HEK293 (cell line): ENCODE data around the gene TMIE.

ENCODE experiments used
- CTCF ChIA-PET: fragments of 350-600 bp; formaldehyde crosslinking; extraction: SDS; loops from one replicate; lab custom pipeline; 2021; ENCODE audit warnings: antibody characterized with exemption; lab: Yijun Ruan, JAX
- POLR2A ChIA-PET: fragments of 300-600 bp; formaldehyde crosslinking; extraction: SDS; loops from one replicate; lab custom pipeline; 2020; ENCODE audit warnings: antibody characterized with exemption, inconsistent platforms; lab: Yijun Ruan, JAX
- H3K27ac ChIP-seq: fragments of 200-500 bp; sonication (Bioruptor generic); 2 replicates; pipeline ENCODE4 v1.5.1; 2014; ENCODE audit warnings: low read depth, low read length, control low read depth, inconsistent platforms; ENCODE audit errors: extremely low read depth
- H3K36me3 ChIP-seq, 2 experiments: fragments of 200-500 bp in 1 of 2; sonication (Bioruptor generic) in 1 of 2; 1 replicate in 1 of 2; 2 replicates in 1 of 2; pipeline ENCODE4 v1.5.1; 2014 to 2017; ENCODE audit warnings: inconsistent platforms in 2 of 2, low read length in 2 of 2; ENCODE audit not compliant: control insufficient read depth in 2 of 2, insufficient read depth in 1 of 2
- H3K4me1 ChIP-seq: fragments of 200-500 bp; sonication (Bioruptor generic); 2 replicates; pipeline ENCODE4 v1.5.1; 2014; ENCODE audit warnings: mild to moderate bottlenecking, low read length, inconsistent platforms; ENCODE audit not compliant: control insufficient read depth, insufficient read depth
- H3K4me3 ChIP-seq: 2 replicates; pipeline ENCODE4 v1.5.1; 2011; ENCODE audit warnings: low read depth, mild to moderate bottlenecking, control low read depth, low read length, moderate library complexity
- H3K9me3 ChIP-seq: fragments of 200-500 bp; sonication (Bioruptor generic); 2 replicates; pipeline ENCODE4 v1.5.1; 2014; ENCODE audit warnings: low read depth, low read length, inconsistent platforms; ENCODE audit not compliant: control insufficient read depth, insufficient read depth
- GLIS1 ChIP-seq: fragments of 450-650 bp; formaldehyde crosslinking; IDR thresholded peaks from 2 replicates; pipeline ENCODE4 v1.5.1; 2016; ENCODE audit warnings: missing biosample characterization, missing genetic modification characterization
- HOXD13 ChIP-seq: sonication (generic); formaldehyde crosslinking; IDR thresholded peaks from 2 replicates; pipeline ENCODE4 v1.8.0; 2022; ENCODE audit warnings: missing genetic modification reagents, borderline replicate concordance
- KLF1 ChIP-seq: fragments of 450-650 bp; formaldehyde crosslinking; IDR thresholded peaks from 2 replicates; pipeline ENCODE4 v1.5.1; 2016; ENCODE audit warnings: missing biosample characterization, missing genetic modification characterization
- PRDM1 ChIP-seq: fragments of 450-650 bp; formaldehyde crosslinking; IDR thresholded peaks from 2 replicates; pipeline ENCODE4; 2016; ENCODE audit warnings: missing biosample characterization, missing genetic modification characterization
- REPIN1 ChIP-seq: fragments of 450-650 bp; formaldehyde crosslinking; IDR thresholded peaks from 2 replicates; pipeline ENCODE4 v1.5.1; 2017; ENCODE audit warnings: missing biosample characterization, missing genetic modification characterization, low read depth
- SCRT2 ChIP-seq: fragments of 450-650 bp; formaldehyde crosslinking; IDR thresholded peaks from 2 replicates; pipeline ENCODE4 v1.5.1; 2016; ENCODE audit warnings: missing biosample characterization, missing genetic modification characterization
- TRIM28 ChIP-seq: IDR thresholded peaks from 2 replicates; pipeline ENCODE4 v1.6.1; 2011; ENCODE audit warnings: low read length, control low read depth, borderline replicate concordance
- WT1 ChIP-seq: fragments of 450-650 bp; formaldehyde crosslinking; IDR thresholded peaks from 2 replicates; pipeline ENCODE4 v1.5.1; 2016; ENCODE audit warnings: missing biosample characterization, missing genetic modification characterization
- ZFHX2 ChIP-seq: fragments of 450-650 bp; formaldehyde crosslinking; conservative IDR thresholded peaks from 2 replicates; pipeline ENCODE4 v1.5.1; 2016; ENCODE audit warnings: missing biosample characterization, missing genetic modification characterization
- ZNF112 ChIP-seq: fragments of 450-650 bp; formaldehyde crosslinking; IDR thresholded peaks from 2 replicates; pipeline ENCODE4 v1.5.0; 2017; ENCODE audit warnings: missing biosample characterization, missing genetic modification characterization
- ZNF155 ChIP-seq: fragments of 450-650 bp; formaldehyde crosslinking; IDR thresholded peaks from 2 replicates; pipeline ENCODE4 v1.5.1; 2016; ENCODE audit warnings: missing biosample characterization, missing genetic modification characterization
- ZNF184 ChIP-seq: fragments of 450-650 bp; IDR thresholded peaks from 2 replicates; pipeline ENCODE4 v1.5.1; 2018; ENCODE audit warnings: missing biosample characterization, mild to moderate bottlenecking, missing genetic modification characterization
- ZNF214 ChIP-seq: fragments of 450-650 bp; formaldehyde crosslinking; IDR thresholded peaks from 2 replicates; pipeline ENCODE4 v1.5.1; 2017; ENCODE audit warnings: missing biosample characterization, mild to moderate bottlenecking, missing genetic modification characterization, borderline replicate concordance
- ZNF266 ChIP-seq: fragments of 450-650 bp; formaldehyde crosslinking; IDR thresholded peaks from 2 replicates; pipeline ENCODE4 v1.5.1; 2016; ENCODE audit warnings: missing biosample characterization, missing genetic modification characterization, low read depth
- ZNF324 ChIP-seq: fragments of 450-650 bp; formaldehyde crosslinking; IDR thresholded peaks from 2 replicates; pipeline ENCODE4 v1.5.1; 2016; ENCODE audit warnings: missing biosample characterization, missing genetic modification characterization
- ZNF366 ChIP-seq: fragments of 450-650 bp; formaldehyde crosslinking; conservative IDR thresholded peaks from 2 replicates; pipeline ENCODE4 v1.5.1; 2016; ENCODE audit warnings: missing biosample characterization, missing genetic modification characterization
- ZNF514 ChIP-seq: fragments of 450-650 bp; formaldehyde crosslinking; IDR thresholded peaks from 2 replicates; pipeline ENCODE4 v1.5.1; 2016; ENCODE audit warnings: missing biosample characterization, missing genetic modification characterization
- ZNF571 ChIP-seq: fragments of 450-650 bp; formaldehyde crosslinking; IDR thresholded peaks from 2 replicates; pipeline ENCODE4 v1.5.0; 2017; ENCODE audit warnings: missing biosample characterization, missing genetic modification characterization
- ZNF600 ChIP-seq: fragments of 450-650 bp; formaldehyde crosslinking; IDR thresholded peaks from 2 replicates; pipeline ENCODE4 v1.5.1; 2016; ENCODE audit warnings: missing biosample characterization, missing genetic modification characterization
- ZNF701 ChIP-seq: fragments of 450-650 bp; formaldehyde crosslinking; IDR thresholded peaks from 2 replicates; pipeline ENCODE4 v1.5.1; 2016; ENCODE audit warnings: missing biosample characterization, missing genetic modification characterization
- ZNF776 ChIP-seq: fragments of 450-650 bp; formaldehyde crosslinking; IDR thresholded peaks from 2 replicates; pipeline ENCODE4 v1.5.0; 2017; ENCODE audit warnings: missing biosample characterization, missing genetic modification characterization, borderline replicate concordance
- ZNF791 ChIP-seq: fragments of 450-650 bp; formaldehyde crosslinking; IDR thresholded peaks from 2 replicates; pipeline ENCODE4 v1.5.1; 2016; ENCODE audit warnings: missing biosample characterization, missing genetic modification characterization
- ZNF792 ChIP-seq: fragments of 450-650 bp; formaldehyde crosslinking; IDR thresholded peaks from 2 replicates; pipeline ENCODE4 v1.5.1; 2016; ENCODE audit warnings: missing biosample characterization, missing genetic modification characterization
- ZNF843 ChIP-seq: fragments of 450-650 bp; formaldehyde crosslinking; IDR thresholded peaks from 2 replicates; pipeline ENCODE4 v1.5.1; 2016; ENCODE audit warnings: missing biosample characterization, missing genetic modification characterization
- TF ChIP-seq, protein P1 (sequence below): fragments of 450-650 bp; formaldehyde crosslinking; IDR thresholded peaks from 2 replicates; pipeline ENCODE4 v1.5.1; 2016; ENCODE audit warnings: missing biosample characterization, missing genetic modification characterization, low read depth
- TF ChIP-seq, protein P2 (sequence below): fragments of 450-650 bp; formaldehyde crosslinking; IDR thresholded peaks from 2 replicates; pipeline ENCODE4 v1.5.1; 2017; ENCODE audit warnings: missing biosample characterization, missing genetic modification characterization
- TF ChIP-seq, protein P3 (sequence below): fragments of 450-650 bp; formaldehyde crosslinking; IDR thresholded peaks from 2 replicates; pipeline ENCODE4 v1.5.1; 2016; ENCODE audit warnings: missing biosample characterization, missing genetic modification characterization
- TF ChIP-seq, protein P4 (sequence below): fragments of 450-650 bp; formaldehyde crosslinking; IDR thresholded peaks from 2 replicates; pipeline ENCODE4 v1.5.1; 2016; ENCODE audit warnings: missing biosample characterization, missing genetic modification characterization

Gene TMIE

DNA sequence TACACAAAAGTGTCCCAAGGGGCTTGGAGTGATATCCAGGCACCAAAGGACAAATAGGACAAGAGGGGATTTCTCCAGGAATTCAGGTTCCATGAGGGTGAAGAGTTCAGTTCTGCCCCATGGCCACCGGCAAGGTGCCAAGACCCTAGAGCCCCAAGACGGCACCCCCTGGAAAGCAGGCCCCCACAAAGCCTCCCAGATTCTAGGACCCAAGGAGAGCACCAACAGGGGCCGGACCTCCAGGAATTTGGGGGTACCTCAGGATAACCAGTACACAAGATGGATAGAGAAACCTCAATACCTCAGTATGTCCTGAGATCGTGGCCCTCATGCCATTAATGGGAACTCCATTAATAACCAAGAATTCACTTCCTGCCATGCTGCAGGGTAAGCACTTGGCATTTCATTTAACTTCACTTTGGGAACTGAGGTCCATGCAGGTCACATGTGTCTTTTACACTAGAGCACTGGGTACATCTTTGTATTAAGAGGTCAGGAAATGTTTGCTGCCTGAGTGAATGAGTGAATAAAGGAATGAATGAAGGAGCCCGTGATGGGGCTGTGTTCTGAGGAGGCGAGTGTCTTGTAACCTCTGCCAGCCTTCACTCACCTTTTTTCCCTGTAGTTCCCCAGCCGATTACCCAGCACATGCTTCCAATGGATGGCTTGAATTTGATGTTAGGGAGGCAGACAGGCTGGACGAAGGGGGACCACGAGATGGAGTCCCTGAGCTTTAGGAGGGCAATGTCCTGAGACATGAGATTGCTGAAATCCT lies 32.0 kb downstream of the TMIE start:
- no peaks in the 10 kb centered on the region for H3K4me1 ChIP-seq
- TF ChIP-seq TRIM28: no peak
- no peak for TF ChIP-seq ZNF266
- TF ChIP-seq, protein P1, sequence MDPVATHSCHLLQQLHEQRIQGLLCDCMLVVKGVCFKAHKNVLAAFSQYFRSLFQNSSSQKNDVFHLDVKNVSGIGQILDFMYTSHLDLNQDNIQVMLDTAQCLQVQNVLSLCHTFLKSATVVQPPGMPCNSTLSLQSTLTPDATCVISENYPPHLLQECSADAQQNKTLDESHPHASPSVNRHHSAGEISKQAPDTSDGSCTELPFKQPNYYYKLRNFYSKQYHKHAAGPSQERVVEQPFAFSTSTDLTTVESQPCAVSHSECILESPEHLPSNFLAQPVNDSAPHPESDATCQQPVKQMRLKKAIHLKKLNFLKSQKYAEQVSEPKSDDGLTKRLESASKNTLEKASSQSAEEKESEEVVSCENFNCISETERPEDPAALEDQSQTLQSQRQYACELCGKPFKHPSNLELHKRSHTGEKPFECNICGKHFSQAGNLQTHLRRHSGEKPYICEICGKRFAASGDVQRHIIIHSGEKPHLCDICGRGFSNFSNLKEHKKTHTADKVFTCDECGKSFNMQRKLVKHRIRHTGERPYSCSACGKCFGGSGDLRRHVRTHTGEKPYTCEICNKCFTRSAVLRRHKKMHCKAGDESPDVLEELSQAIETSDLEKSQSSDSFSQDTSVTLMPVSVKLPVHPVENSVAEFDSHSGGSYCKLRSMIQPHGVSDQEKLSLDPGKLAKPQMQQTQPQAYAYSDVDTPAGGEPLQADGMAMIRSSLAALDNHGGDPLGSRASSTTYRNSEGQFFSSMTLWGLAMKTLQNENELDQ: no peak
- TF ChIP-seq HOXD13 (CRISPR knock-in tag): no peak
- no peak for TF ChIP-seq ZNF155 (tag by site-specific recombination)
- TF ChIP-seq ZNF514 (tag by site-specific recombination): no peak
- TF ChIP-seq, protein P2, sequence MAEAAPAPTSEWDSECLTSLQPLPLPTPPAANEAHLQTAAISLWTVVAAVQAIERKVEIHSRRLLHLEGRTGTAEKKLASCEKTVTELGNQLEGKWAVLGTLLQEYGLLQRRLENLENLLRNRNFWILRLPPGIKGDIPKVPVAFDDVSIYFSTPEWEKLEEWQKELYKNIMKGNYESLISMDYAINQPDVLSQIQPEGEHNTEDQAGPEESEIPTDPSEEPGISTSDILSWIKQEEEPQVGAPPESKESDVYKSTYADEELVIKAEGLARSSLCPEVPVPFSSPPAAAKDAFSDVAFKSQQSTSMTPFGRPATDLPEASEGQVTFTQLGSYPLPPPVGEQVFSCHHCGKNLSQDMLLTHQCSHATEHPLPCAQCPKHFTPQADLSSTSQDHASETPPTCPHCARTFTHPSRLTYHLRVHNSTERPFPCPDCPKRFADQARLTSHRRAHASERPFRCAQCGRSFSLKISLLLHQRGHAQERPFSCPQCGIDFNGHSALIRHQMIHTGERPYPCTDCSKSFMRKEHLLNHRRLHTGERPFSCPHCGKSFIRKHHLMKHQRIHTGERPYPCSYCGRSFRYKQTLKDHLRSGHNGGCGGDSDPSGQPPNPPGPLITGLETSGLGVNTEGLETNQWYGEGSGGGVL (tag by site-specific recombination): no peak
- no peak for TF ChIP-seq ZNF112 (tag by site-specific recombination)
- no peak for TF ChIP-seq PRDM1 (tag by site-specific recombination)
- no peak for TF ChIP-seq WT1 (tag by site-specific recombination)
- TF ChIP-seq, protein P3, sequence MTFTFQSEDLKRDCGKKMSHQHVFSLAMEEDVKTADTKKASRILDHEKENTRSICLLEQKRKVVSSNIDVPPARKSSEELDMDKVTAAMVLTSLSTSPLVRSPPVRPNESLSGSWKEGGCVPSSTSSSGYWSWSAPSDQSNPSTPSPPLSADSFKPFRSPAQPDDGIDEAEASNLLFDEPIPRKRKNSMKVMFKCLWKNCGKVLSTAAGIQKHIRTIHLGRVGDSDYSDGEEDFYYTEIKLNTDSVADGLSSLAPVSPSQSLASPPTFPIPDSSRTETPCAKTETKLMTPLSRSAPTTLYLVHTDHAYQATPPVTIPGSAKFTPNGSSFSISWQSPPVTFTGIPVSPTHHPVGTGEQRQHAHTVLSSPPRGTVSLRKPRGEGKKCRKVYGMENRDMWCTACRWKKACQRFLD (tag by site-specific recombination): no peak
- TF ChIP-seq SCRT2: no peak
- TF ChIP-seq ZNF701: no peak
- no peak for TF ChIP-seq ZNF324 (tag by site-specific recombination)
- TF ChIP-seq KLF1 (tag by site-specific recombination): no peak
- ChIA-PET CTCF (interaction anchor here (0.9 kb wide), 1 partner anchor 36 kb away, joined by 3 read pairs; no protein-coding TSS in a partner anchor), POLR2A (no interaction called here)
- H3K27ac ChIP-seq: no peak overlapping the region
- no peaks in the 10 kb centered on the region for H3K9me3 ChIP-seq
- no peaks in the 10 kb centered on the region for H3K36me3 ChIP-seq
- no peak overlapping the region for H3K4me3 ChIP-seq

DNA sequence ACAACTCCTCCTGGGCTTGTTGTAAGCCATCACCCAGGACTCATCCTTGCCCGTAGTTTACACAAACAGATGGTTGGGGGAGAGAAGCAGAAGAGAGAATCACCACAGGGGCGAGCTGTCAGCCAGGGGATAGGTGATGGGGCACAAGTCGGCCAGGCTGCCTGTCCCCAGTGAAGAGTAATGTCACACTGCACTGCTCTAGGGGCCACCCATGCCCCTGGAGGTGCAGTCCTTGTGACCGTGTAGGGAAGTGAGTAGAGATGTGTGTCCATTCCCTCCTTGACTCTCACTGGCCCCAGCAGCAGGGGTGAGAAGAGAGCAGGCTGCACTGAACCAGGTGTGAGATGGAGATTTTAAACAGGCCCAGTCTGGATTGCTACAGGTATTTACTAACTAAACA lies 33.6 kb downstream of the TMIE start:
- CTCF ChIA-PET: interaction anchor here (0.7 kb wide), 1 partner anchor 74 kb away, joined by 3 read pairs; no protein-coding TSS in a partner anchor
- Histone ChIP-seq H3K36me3 (no peaks in the 10 kb centered on the region), H3K9me3 (no peaks in the 10 kb centered on the region), H3K4me3 (no peak overlapping the region), H3K27ac (no peak overlapping the region), H3K4me1 (no peaks in the 10 kb centered on the region)
- POLR2A ChIA-PET: no interaction called here
- no peak for TF ChIP-seq ZNF776 (tag by site-specific recombination)
- TF ChIP-seq ZNF571 (tag by site-specific recombination): no peak
- TF ChIP-seq ZNF366 (tag by site-specific recombination): no peak
- no peak for TF ChIP-seq ZNF214
- TF ChIP-seq, protein P4, sequence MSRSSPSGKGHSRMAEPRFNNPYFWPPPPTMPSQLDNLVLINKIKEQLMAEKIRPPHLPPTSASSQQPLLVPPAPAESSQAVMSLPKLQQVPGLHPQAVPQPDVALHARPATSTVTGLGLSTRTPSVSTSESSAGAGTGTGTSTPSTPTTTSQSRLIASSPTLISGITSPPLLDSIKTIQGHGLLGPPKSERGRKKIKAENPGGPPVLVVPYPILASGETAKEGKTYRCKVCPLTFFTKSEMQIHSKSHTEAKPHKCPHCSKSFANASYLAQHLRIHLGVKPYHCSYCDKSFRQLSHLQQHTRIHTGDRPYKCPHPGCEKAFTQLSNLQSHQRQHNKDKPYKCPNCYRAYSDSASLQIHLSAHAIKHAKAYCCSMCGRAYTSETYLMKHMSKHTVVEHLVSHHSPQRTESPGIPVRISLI (tag by site-specific recombination): no peak
- no peak for TF ChIP-seq GLIS1 (tag by site-specific recombination)
- no peak for TF ChIP-seq ZNF843 (tag by site-specific recombination)
- no peak for TF ChIP-seq ZNF791 (tag by site-specific recombination)
- no peak for TF ChIP-seq ZFHX2 (tag by site-specific recombination)
- TF ChIP-seq REPIN1 (tag by site-specific recombination): no peak
- no peak for TF ChIP-seq ZNF600 (tag by site-specific recombination)
- TF ChIP-seq ZNF792 (tag by site-specific recombination): no peak
- TF ChIP-seq ZNF184 (tag by site-specific recombination): no peak
- no peak for TF ChIP-seq ZNF266
